Astrocyte of the spinal cord (primary cell): ENCODE measurements around the gene CHMP1B.

Experiments
- DNase-seq: peaks from one replicate; pipeline ENCODE4 v3.0.0; 2011; ENCODE audit warnings: low read depth, low spot score
- H3K4me3 ChIP-seq: 2 replicates; pipeline ENCODE4 v1.5.1; 2011; ENCODE audit warnings: low read depth, mild to moderate bottlenecking, low read length, moderate library complexity
- CTCF ChIP-seq: IDR thresholded peaks from 2 replicates; pipeline ENCODE4 v1.5.1; 2012; ENCODE audit warnings: low read depth, mild to moderate bottlenecking, low read length, inconsistent platforms
- in situ Hi-C: cut with HindIII; loops from 2 replicates; pipeline ENCODE4 v1.10.0; 2017; ENCODE audit warnings: low sequenced_read_pairs

Gene CHMP1B

GRCh38 chr18:11830585-11830984, 20.6 kb upstream of the CHMP1B start:
- H3K4me3 ChIP-seq = no peak overlapping the region
- DNase-seq = no peak
- TF ChIP-seq CTCF = no peak
- in situ Hi-C loops = no loop called here

GRCh38 chr18:11831921-11832320, 19.3 kb upstream of the CHMP1B start:
- no peak overlapping the region for H3K4me3 ChIP-seq
- TF ChIP-seq CTCF = no peak
- no peak for DNase-seq
- in situ Hi-C loops = no loop called here

- no peak for DNase-seq
- no peak overlapping the region for H3K4me3 ChIP-seq
- TF ChIP-seq CTCF = no peak
- in situ Hi-C loops = no loop called here
These were observed 16.4 kb upstream of the CHMP1B start for GRCh38 chr18:11834772-11835171.

- DNase-seq = no peak
- TF ChIP-seq CTCF = no peak
- no peak overlapping the region for H3K4me3 ChIP-seq
- in situ Hi-C loops = no loop called here
These were observed 11.7 kb upstream of the CHMP1B start for GRCh38 chr18:11839556-11839955.

GRCh38 chr18:11840493-11840892, 10.7 kb upstream of the CHMP1B start:
- H3K4me3 ChIP-seq = no peak overlapping the region
- no peak for TF ChIP-seq CTCF
- no peak for DNase-seq
- in situ Hi-C loops = no loop called here

GRCh38 chr18:11842562-11842961, 8.7 kb upstream of the CHMP1B start:
- no peak overlapping the region for H3K4me3 ChIP-seq
- TF ChIP-seq CTCF = no peak
- in situ Hi-C loops = no loop called here
- DNase-seq = peak; percentile 26

GRCh38 chr18:11844436-11844835, 6.8 kb upstream of the CHMP1B start:
- no peak for TF ChIP-seq CTCF
- in situ Hi-C loops = no loop called here
- DNase-seq = no peak
- no peak overlapping the region for H3K4me3 ChIP-seq
